Endothelial cell of umbilical vein (primary cell): ENCODE results near the gene HGFAC. TPM values are rescaled to one million over a fixed set of nuclear protein-coding genes. Genes with fewer than 3 reads are reported as not detected.
"Not testable (repeated sequence)": the region's sequence is repeated elsewhere in the genome, so short reads cannot be mapped to it uniquely, and the experiment has no call there.

Experiments used
- BruUV-seq: library from RNA; stranded (reverse); fragments of 400-500 nt; replicated peaks from 2 replicates; lab custom pipeline; 2021; lab: Mats Ljungman, UMichigan
- CTCF ChIA-PET: fragments of 300-600, 350-600 bp; sonication (Branson Sonifier 250); formaldehyde crosslinking; loops from one replicate; lab custom pipeline; 2021; ENCODE audit warnings: antibody characterized with exemption, inconsistent platforms; lab: Charles Lee
- POLR2A ChIA-PET: fragments of 300-600, 350-600 bp; sonication (Branson Sonifier 250); formaldehyde crosslinking; loops from one replicate; lab custom pipeline; 2021; ENCODE audit warnings: antibody characterized with exemption, inconsistent platforms; lab: Charles Lee
- DNase-seq: peaks from one replicate; pipeline ENCODE4 v3.0.0-alpha.2; 2011; ENCODE audit warnings: low read depth, low spot score
- FAIRE-seq: peaks from 2 replicates; lab custom pipeline; 2011; peaks lifted over from hg19 to GRCh38; lab: Jason Lieb, UNC
- H2AFZ ChIP-seq: 2 replicates; pipeline ENCODE4 v1.6.0; 2012; ENCODE audit warnings: low read depth, low read length, control low read depth, inconsistent platforms
- H3K27ac ChIP-seq: 2 replicates; pipeline ENCODE4 v1.5.1; 2011; ENCODE audit warnings: low read depth, mild to moderate bottlenecking, control low read depth, low read length, moderate library complexity; ENCODE audit not compliant: insufficient read depth
- H3K27me3 ChIP-seq, 2 experiments: 2 replicates each; pipeline versions ENCODE4 v1.6.0 to v1.6.1; 2011; ENCODE audit warnings: low read length in 2 of 2, mixed read lengths in 1 of 2; ENCODE audit not compliant: control insufficient read depth in 2 of 2, insufficient read depth in 2 of 2
- H3K36me3 ChIP-seq, 2 experiments: 2 replicates in 1 of 2; 3 replicates in 1 of 2; pipeline ENCODE4 v1.5.1; 2011; ENCODE audit warnings: low read length in 2 of 2, mild to moderate bottlenecking in 1 of 2, moderate library complexity in 1 of 2; ENCODE audit not compliant: control insufficient read depth in 2 of 2, insufficient read depth in 2 of 2; ENCODE audit errors: extremely low read depth in 1 of 2
- H3K4me1 ChIP-seq: 3 replicates; pipeline ENCODE4 v1.5.1; 2011; ENCODE audit warnings: mild to moderate bottlenecking, low read length; ENCODE audit not compliant: control insufficient read depth, insufficient read depth; ENCODE audit errors: extremely low read depth
- H3K4me2 ChIP-seq: 2 replicates; pipeline ENCODE4 v1.6.1; 2011; ENCODE audit warnings: low read length, control low read depth, mixed read lengths; ENCODE audit not compliant: insufficient read depth
- H3K4me3 ChIP-seq, 3 experiments: fragments of 200-600 bp in 1 of 3; sonication (generic), shearing (Covaris generic) in 1 of 3; replicated peaks in 1 of 3; 2 replicates each; pipeline ENCODE4 v1.5.1; 2011 to 2016; ENCODE audit warnings: control low read depth in 3 of 3, low read length in 3 of 3, mild to moderate bottlenecking in 2 of 3, inconsistent platforms in 1 of 3, low read depth in 1 of 3, moderate library complexity in 1 of 3; ENCODE audit not compliant: insufficient read depth in 1 of 3
- H3K79me2 ChIP-seq: 2 replicates; pipeline ENCODE4 v1.6.0; 2012; ENCODE audit warnings: low read length, inconsistent platforms; ENCODE audit not compliant: control insufficient read depth, insufficient read depth
- H3K9ac ChIP-seq: replicated peaks from 2 replicates; pipeline ENCODE3; 2011; ENCODE audit warnings: low read length, control low read depth; ENCODE audit not compliant: insufficient read depth; ENCODE audit errors: extremely low read depth
- H3K9me1 ChIP-seq: replicated peaks from 3 replicates; pipeline ENCODE4 v1.6.0; 2011; ENCODE audit warnings: mild to moderate bottlenecking, low read length; ENCODE audit not compliant: control insufficient read depth, insufficient read depth; ENCODE audit errors: extremely low read depth
- H3K9me3 ChIP-seq: replicated peaks from 2 replicates; pipeline ENCODE4 v1.5.1; 2012; ENCODE audit warnings: low read length, inconsistent platforms; ENCODE audit not compliant: control insufficient read depth, insufficient read depth
- H4K20me1 ChIP-seq: replicated peaks from 2 replicates; pipeline ENCODE3; 2011; ENCODE audit warnings: mild to moderate bottlenecking, low read length; ENCODE audit not compliant: control insufficient read depth, insufficient read depth; ENCODE audit errors: extremely low read depth
- FOS ChIP-seq: IDR thresholded peaks from 2 replicates; pipeline ENCODE4 v1.6.1; 2011; ENCODE audit warnings: mild to moderate bottlenecking, low read length, moderate library complexity, borderline replicate concordance; ENCODE audit not compliant: insufficient read depth
- MYC ChIP-seq: IDR thresholded peaks from one replicate; pipeline ENCODE4 v1.6.1; 2011; ENCODE audit warnings: mild to moderate bottlenecking, low read depth, low read length
- dilution Hi-C: fragments of 300-500 bp; cut with MboI; formaldehyde crosslinking; loops from one replicate; pipeline ENCODE4 v1.15.0; 2019; ENCODE audit warnings: low sequenced_read_pairs; ENCODE audit not compliant: extremely low pct_ligation_motif_present
- intact Hi-C: fragments of 100-400 bp; cut with micrococcal nuclease; formaldehyde crosslinking; loops from one replicate; pipeline ENCODE4 v1.10.0; 2022
- polyA plus RNA-seq, 4 experiments: library from polyadenylated mRNA; depleted of rRNA in 3 of 4; stranded (reverse) in 3 of 4; unstranded in 1 of 4; fragments of >200 nt; gene quantifications; 2 replicates each; pipeline versions ENCODE4 v1.2.1 to v1.2.3, GENCODE V29; 2011 to 2012; ENCODE audit warnings: missing spikeins in 1 of 4
- total RNA-seq: library from RNA; stranded (reverse); gene quantifications from 2 replicates; pipeline ENCODE4 v1.2.3, GENCODE V29; 2021
- TF ChIP-seq, protein P1 (sequence below), 2 donors: IDR thresholded peaks; 1 replicate in 1 of 2; 2 replicates in 1 of 2; pipeline ENCODE4 v1.5.1; 2011; ENCODE audit warnings: low read length in 2 of 2, mild to moderate bottlenecking in 2 of 2, moderate library complexity in 2 of 2, control low read depth in 1 of 2, inconsistent platforms in 1 of 2, low read depth in 1 of 2; ENCODE audit not compliant: insufficient read depth in 1 of 2; ENCODE audit errors: extremely low read depth in 1 of 2

The HGFAC gene
- total and polyA plus RNA-seq, 2 donors (not counting 3 experiments of a cell fraction or from before 2014, with no cell fraction given), result 0.36 to 0.49 TPM

- H3K79me2 ChIP-seq, result no peaks in the 10 kb centered on the region
- H3K4me3 ChIP-seq, result no peak overlapping the region
- H2AFZ ChIP-seq, result peak overlapping the region; percentile 47
- H3K4me2 ChIP-seq, result no peak overlapping the region
- dilution Hi-C loops (no loop called here), intact Hi-C loops (no loop called here)
- FAIRE-seq (peak; percentile 85), DNase-seq (peak; percentile 34)
- no peaks in the 10 kb centered on the region for H3K36me3 ChIP-seq
- no peaks in the 10 kb centered on the region for H4K20me1 ChIP-seq
- ChIA-PET CTCF (interaction anchor here (0.8 to 2.0 kb wide), 14 partner anchors 9 to 491 kb away, joined by 3 to 13 read pairs (median 4); partner anchors contain the start of gene HGFAC), POLR2A (no interaction called here)
- no peaks in the 10 kb centered on the region for H3K9me1 ChIP-seq
- TF ChIP-seq MYC, result no peak
- TF ChIP-seq FOS, result peak; percentile 54
- no TSS peak for BruUV-seq
- no peak overlapping the region for H3K27ac ChIP-seq
- H3K27me3 ChIP-seq, result peaks cover 0 to 2% of the 10 kb centered on the region in 2 experiments
- H3K9ac ChIP-seq, result no peak overlapping the region
- peaks cover 4% of the 10 kb centered on the region for H3K4me1 ChIP-seq
- no peaks in the 10 kb centered on the region for H3K9me3 ChIP-seq
These were observed 10.2 kb downstream of the HGFAC start for GRCh38 chr4:3451956-3452355.

GRCh38 chr4:3452376-3452775 lies 10.6 kb downstream of the HGFAC start:
- H3K9me3 ChIP-seq, result no peaks in the 10 kb centered on the region
- no TSS peak for BruUV-seq
- no peaks in the 10 kb centered on the region for H4K20me1 ChIP-seq
- no peaks in the 10 kb centered on the region for H3K36me3 ChIP-seq
- FAIRE-seq (peak; percentile 47), DNase-seq (no peak)
- intact Hi-C loops (no loop called here), dilution Hi-C loops (no loop called here)
- no peaks in the 10 kb centered on the region for H3K9me1 ChIP-seq
- H3K79me2 ChIP-seq, result no peaks in the 10 kb centered on the region
- no peak overlapping the region for H3K27ac ChIP-seq
- peaks cover 4% of the 10 kb centered on the region for H3K4me1 ChIP-seq
- CTCF ChIA-PET, result interaction anchor here (0.8 to 2.0 kb wide), 14 partner anchors 9 to 490 kb away, joined by 3 to 13 read pairs (median 4); partner anchors contain the start of gene HGFAC
- H3K4me2 ChIP-seq, result no peak overlapping the region
- TF ChIP-seq, protein P1, sequence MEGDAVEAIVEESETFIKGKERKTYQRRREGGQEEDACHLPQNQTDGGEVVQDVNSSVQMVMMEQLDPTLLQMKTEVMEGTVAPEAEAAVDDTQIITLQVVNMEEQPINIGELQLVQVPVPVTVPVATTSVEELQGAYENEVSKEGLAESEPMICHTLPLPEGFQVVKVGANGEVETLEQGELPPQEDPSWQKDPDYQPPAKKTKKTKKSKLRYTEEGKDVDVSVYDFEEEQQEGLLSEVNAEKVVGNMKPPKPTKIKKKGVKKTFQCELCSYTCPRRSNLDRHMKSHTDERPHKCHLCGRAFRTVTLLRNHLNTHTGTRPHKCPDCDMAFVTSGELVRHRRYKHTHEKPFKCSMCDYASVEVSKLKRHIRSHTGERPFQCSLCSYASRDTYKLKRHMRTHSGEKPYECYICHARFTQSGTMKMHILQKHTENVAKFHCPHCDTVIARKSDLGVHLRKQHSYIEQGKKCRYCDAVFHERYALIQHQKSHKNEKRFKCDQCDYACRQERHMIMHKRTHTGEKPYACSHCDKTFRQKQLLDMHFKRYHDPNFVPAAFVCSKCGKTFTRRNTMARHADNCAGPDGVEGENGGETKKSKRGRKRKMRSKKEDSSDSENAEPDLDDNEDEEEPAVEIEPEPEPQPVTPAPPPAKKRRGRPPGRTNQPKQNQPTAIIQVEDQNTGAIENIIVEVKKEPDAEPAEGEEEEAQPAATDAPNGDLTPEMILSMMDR (IDR thresholded peaks at IDR 0.05; ENCODE audit: extremely low read depth in 1 of 2, insufficient read depth in 1 of 2, low read depth in 1 of 2, low read length in 2 of 2), result peak; percentile 38 to 59
- TF ChIP-seq MYC, result no peak
- H2AFZ ChIP-seq, result peak overlapping the region; percentile 47
- POLR2A ChIA-PET, result no interaction called here
- H3K4me3 ChIP-seq, result no peak overlapping the region
- peaks cover 0 to 2% of the 10 kb centered on the region in 2 experiments for H3K27me3 ChIP-seq
- H3K9ac ChIP-seq, result no peak overlapping the region

DNA sequence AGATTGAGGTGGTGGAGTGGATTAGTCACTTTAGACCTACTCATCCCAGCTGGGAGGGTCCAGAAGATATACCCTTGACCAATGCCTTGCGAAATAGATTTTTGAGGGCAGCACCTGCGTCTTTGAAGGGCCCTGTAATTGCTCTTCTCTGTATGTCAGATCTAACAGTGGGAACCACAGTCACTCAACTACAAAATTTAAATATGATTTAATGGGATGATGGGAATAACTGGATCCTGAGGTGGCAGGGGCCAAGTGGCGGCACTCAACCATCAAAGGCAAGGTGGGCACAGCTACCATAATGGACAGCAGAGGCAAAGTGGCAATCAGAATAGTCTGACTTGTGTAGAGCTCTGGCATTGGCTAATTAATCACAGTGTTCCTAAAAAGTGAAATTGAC lies 13.8 kb downstream of the HGFAC start:
- H3K4me1 ChIP-seq, H4K20me1 ChIP-seq, CTCF ChIA-PET, H3K36me3 ChIP-seq, POLR2A ChIA-PET, H3K9ac ChIP-seq, H3K4me3 ChIP-seq, intact Hi-C loops, H3K9me3 ChIP-seq, H3K4me2 ChIP-seq, dilution Hi-C loops, H2AFZ ChIP-seq, FAIRE-seq, H3K79me2 ChIP-seq, DNase-seq, H3K27ac ChIP-seq, H3K27me3 ChIP-seq, H3K9me1 ChIP-seq, BruUV-seq: not testable (repeated sequence)
